HUDEP-2 (cell line): ENCODE results near the gene CLDND1.
A peak's percentile ranks its signal among the peaks of the same experiment; 100 is the strongest.

Experiments used
- DNase-seq, 76 experiments: peaks; one replicate each; lab custom pipeline; 2025; ENCODE audit not compliant: unreplicated experiment in 76 of 76; lab: John Stamatoyannopoulos, UW

The CLDND1 gene

GRCh38 chr3:98521897-98522543, 682 bp downstream of the CLDND1 start:
- peak in 38 of 76 experiments; percentile 1 to 44 (median 22) for DNase-seq

- no peak for DNase-seq
These were observed 3.4 kb downstream of the CLDND1 start for GRCh38 chr3:98519351-98519750.

GRCh38 chr3:98518816-98519215, 3.9 kb downstream of the CLDND1 start:
- no peak for DNase-seq

GRCh38 chr3:98514948-98515347, 7.8 kb downstream of the CLDND1 start:
- DNase-seq, result no peak

GRCh38 chr3:98513736-98514135, 9.0 kb downstream of the CLDND1 start:
- no peak for DNase-seq

GRCh38 chr3:98513091-98513511, 9.6 kb downstream of the CLDND1 start:
- DNase-seq, result no peak

- DNase-seq, result no peak
These were observed 10.1 kb downstream of the CLDND1 start for GRCh38 chr3:98512576-98512975.

GRCh38 chr3:98508582-98508981, 14.1 kb downstream of the CLDND1 start:
- DNase-seq, result no peak

- no peak for DNase-seq
These were observed 18.2 kb downstream of the CLDND1 start for GRCh38 chr3:98504539-98504938.

- DNase-seq, result no peak
These were observed 20.7 kb downstream of the CLDND1 start for GRCh38 chr3:98501863-98502576.

GRCh38 chr3:98501270-98501669, 21.4 kb downstream of the CLDND1 start:
- DNase-seq, result no peak

- no peak for DNase-seq
These were observed 22.7 kb downstream of the CLDND1 start for GRCh38 chr3:98500019-98500418.

GRCh38 chr3:98497381-98497780, 25.3 kb downstream of the CLDND1 start, which contains the start of gene OR5K2:
Gene OR5K2, plus strand, starts transcription at chr3:98497681. Its CDS starts 0 bp downstream, at chr3:98497681.
- no peak for DNase-seq

- no peak for DNase-seq
These were observed 39.1 kb downstream of the CLDND1 start for GRCh38 chr3:98483626-98484025.

- DNase-seq, result peak in 6 of 76 experiments; percentile 2 to 20 (median 3)
These were observed 39.8 kb downstream of the CLDND1 start for GRCh38 chr3:98482717-98483482.
